Astrocyte (in vitro differentiated cells and primary cell): ENCODE measurements around the gene DXO.

Source experiments
- EZH2 ChIP-seq: IDR thresholded peaks from 2 replicates; pipeline ENCODE4 v1.6.1; 2012; ENCODE audit warnings: mild to moderate bottlenecking, low read length, inconsistent platforms; ENCODE audit not compliant: insufficient read depth
- TF ChIP-seq, protein P1 (sequence below): IDR thresholded peaks from 2 replicates; pipeline ENCODE4 v1.5.1; 2011; ENCODE audit warnings: low read depth, mild to moderate bottlenecking, inconsistent platforms, low read length, moderate library complexity; ENCODE audit not compliant: insufficient read depth

DNA sequence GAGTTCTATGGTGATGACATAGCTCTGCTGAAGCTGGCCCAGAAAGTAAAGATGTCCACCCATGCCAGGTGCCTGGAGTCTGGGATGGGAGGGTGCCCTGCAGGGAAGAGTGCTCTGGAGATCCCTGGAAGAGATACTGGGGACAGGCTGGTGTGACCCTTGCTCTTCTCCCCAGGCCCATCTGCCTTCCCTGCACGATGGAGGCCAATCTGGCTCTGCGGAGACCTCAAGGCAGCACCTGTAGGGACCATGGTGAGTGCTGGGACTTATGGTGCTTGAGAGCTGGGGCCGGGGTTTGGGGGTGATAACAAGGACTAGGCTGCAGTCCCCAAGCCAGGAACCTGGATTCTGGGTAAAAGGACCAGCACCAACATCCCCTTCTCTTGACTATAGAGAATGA lies 28.2 kb downstream of the DXO start:
- TF ChIP-seq, protein P1, sequence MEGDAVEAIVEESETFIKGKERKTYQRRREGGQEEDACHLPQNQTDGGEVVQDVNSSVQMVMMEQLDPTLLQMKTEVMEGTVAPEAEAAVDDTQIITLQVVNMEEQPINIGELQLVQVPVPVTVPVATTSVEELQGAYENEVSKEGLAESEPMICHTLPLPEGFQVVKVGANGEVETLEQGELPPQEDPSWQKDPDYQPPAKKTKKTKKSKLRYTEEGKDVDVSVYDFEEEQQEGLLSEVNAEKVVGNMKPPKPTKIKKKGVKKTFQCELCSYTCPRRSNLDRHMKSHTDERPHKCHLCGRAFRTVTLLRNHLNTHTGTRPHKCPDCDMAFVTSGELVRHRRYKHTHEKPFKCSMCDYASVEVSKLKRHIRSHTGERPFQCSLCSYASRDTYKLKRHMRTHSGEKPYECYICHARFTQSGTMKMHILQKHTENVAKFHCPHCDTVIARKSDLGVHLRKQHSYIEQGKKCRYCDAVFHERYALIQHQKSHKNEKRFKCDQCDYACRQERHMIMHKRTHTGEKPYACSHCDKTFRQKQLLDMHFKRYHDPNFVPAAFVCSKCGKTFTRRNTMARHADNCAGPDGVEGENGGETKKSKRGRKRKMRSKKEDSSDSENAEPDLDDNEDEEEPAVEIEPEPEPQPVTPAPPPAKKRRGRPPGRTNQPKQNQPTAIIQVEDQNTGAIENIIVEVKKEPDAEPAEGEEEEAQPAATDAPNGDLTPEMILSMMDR: no peak
- no peak for TF ChIP-seq EZH2
